COR-L47 (cell line): ENCODE data around the gene DIS3L2.

Experiments used
- DNase-seq: peaks from one replicate; lab custom pipeline; 2025; lab: John Stamatoyannopoulos, UW

DIS3L2 gene

DNA sequence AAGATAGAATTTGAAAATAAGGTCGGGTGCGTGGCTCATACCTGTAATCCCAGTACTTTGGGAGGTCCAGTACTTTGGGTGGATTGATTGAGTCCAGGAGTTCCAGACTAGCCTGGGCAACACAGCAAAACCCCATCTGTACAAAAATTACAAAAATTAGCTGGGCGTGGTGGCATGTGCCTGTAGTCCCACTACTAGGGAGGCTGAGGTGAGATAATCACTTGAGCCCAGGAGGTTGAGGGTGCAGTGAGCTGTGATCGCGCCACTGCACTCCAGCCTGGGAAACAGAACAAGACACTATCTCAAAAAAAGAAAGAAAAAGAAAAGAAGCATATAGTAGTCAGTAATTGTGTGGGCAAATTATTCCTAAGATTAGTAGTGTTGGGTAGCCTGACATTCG, 222.8 kb downstream of the DIS3L2 start:
- no peak for DNase-seq

- no peak for DNase-seq
Observed at GRCh38 chr2:232190796-232191195, 229.3 kb downstream of the DIS3L2 start.

GRCh38 chr2:232195487-232195886, 234.0 kb downstream of the DIS3L2 start:
- DNase-seq: no peak

DNA sequence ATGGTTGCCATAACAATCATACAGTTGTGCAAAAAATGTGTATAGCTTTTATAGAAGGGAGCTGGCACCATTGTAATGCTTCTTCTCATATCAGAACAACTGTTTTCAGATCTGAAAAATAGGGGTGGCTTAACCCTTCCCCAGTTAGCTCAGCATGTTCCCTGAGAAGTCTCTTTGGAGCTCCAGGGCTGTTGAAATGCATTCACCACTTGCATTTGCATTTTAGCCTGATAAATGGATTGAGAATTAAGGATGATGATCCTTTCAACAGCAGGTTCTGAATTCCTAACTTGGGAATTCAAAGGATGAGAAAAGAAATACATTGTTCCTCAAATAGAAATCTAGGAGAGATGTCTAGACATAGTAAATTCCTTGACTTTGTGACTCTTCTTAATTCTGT, 235.3 kb downstream of the DIS3L2 start:
- no peak for DNase-seq

DNA sequence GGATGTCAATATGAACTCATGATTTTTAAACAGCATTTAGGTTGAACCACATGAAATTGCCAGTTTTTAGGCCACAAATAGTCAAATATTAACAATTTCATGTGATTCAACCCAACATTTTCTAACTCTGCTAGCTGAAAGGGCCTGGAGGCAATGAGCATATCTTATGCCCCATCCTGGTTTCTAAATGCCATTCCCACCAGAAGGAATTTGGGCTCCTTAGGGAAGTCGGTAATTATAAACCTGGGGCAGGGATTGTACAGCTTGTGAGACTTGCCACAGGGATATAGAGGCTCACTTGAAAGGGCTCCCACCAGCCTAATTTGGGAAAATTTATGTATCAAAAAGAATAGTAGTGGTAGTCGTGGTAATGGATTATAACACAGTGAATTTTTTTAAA, 238.7 kb downstream of the DIS3L2 start:
- DNase-seq: no peak

DNA sequence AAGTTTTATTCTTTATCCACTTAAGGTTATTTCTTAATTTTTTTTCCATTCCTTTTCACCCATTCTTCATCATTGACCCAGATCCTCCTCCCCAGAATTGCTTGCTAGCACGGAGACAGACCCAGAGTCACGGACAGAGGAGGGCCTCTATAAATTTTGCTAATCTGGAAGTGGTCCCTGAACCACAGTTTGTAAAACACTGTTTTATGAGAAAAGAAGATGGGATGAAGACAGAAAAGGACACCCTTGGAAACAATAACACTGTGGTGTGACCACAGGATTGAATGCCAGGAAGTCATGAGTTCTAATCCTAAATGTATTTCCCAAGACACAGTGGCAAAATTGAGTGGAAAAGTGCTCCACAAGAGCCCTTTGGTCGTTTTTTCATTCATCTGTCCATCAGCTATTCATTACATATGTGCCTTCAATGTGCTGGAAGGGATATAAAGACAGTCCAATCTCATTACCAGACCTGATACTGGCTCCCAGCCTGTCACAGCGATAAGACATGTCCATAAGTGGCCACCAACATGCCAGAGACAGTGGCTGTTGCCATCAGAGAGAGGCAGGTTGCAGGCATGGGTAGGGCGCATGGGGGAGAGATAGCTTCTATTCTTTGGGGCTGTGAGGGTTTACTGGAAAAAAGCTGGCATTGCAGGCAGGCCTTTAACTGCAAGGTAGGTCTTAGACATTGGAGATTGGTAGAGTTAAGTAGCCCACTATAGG, 241.8 kb downstream of the DIS3L2 start:
- DNase-seq: no peak

GRCh38 chr2:232203936-232204335, 242.4 kb downstream of the DIS3L2 start:
- DNase-seq: no peak

DNA sequence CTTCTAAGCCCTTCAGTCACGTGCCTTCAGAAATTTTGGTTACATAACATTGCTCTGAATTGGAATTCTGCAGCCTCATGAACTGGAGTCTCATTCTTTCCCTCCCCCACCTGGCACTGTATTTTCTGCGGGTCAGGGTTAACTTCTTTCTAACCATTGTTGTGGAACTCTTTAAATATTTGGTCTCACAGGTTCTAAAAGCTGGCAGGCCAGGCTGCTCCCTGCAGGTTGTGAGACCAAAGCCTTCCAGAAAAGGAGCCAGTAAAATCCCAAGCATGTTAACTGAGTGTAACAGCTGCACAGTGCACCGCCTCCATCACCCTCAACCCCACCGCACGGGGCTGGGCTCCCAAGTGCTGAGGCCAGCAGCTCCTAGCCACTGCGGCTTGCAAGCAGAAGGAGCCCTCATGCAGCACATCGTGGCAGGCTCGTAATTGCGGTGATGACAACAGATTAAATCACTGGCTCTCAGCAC, 243.0 kb downstream of the DIS3L2 start:
- DNase-seq: no peak

- no peak for DNase-seq
Observed at GRCh38 chr2:232207174-232207573, 245.7 kb downstream of the DIS3L2 start.

DNA sequence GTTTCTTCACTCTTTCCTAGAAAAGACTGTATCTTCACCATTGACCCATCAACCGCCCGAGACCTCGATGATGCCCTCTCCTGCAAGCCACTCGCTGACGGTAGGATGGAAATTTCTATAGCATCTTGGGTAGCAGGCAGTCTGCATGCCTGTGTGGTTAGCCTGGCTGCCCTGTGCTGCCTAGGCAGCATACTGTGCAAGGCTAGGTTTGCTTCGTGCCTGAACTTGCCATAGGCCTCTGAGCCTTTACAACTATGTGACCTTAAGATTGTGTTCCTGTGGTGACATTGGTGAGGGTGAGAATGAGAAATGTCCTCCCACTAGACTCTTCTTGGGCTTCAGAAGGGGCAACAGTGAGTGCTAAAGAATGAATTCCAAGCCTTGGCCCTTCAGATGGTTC, 248.8 kb downstream of the DIS3L2 start:
- DNase-seq: no peak

DNA sequence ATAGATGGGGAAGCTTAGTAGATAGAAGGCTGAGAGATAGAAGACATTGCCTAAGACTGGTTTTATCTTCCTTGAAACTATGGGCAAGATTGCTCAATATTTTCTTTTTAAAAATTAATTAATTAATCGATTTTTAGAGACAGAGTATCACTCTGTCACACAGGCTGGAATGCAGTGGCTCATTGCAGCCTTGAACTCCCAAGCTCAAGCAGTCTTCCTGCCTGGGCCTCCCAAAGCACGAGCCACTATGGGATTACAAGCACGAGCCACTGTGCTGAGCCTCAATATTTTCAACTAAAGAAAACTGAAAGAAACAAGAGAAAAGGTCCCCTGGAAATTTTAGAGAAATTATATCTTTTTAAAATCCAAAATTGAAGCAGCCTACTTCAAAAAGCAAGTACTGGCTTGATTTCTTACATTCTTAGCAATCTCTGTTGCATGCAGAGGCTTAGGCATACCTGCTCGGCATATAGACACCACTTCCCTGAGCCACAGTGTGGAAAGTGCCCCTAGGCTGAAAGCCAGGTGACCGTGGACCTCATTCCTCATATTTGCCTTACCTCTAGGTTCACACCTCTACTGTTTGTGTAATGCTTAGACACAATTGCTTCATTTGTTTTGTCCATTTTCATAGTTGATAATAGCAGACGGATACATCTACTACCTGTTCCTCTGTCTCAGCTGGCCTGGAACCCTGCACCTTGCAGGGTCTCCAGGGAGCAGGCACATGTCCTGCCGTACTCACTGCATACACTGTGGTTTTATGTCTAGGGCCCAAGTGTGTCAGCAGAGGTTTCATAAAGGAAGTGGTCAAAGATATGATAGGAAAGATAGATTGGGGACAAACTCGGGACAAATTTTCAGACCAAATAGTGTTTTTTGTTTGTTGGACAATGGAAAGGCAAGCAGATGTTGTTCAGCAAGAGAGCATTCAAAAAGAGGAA, 250.5 kb downstream of the DIS3L2 start:
- DNase-seq: no peak

- no peak for DNase-seq
Observed at GRCh38 chr2:232213176-232213575, 251.7 kb downstream of the DIS3L2 start.

DNA sequence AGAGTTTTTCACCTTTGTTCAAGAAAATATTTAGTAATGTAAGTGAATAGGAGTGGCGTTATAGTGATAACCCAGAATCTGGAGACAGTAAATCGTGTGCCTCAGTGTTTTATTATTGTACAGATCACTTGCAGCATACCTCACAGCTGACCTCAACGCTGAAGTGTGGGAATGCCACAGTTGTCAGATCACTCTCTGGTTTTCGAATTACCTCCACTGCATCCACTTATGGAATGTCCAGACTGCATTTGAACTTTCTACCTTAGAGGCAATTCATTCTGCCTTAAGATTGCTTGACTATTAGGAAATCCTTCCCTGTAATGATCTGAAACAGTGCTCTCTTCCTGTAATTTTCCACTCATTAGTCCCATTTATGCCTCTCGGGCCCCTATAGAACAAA, 252.5 kb downstream of the DIS3L2 start:
- no peak for DNase-seq

- no peak for DNase-seq
Observed at GRCh38 chr2:232216028-232216427, 254.5 kb downstream of the DIS3L2 start.

GRCh38 chr2:232218778-232219495, 257.4 kb downstream of the DIS3L2 start:
- no peak for DNase-seq

GRCh38 chr2:232219496-232219870, 258.0 kb downstream of the DIS3L2 start:
- DNase-seq: no peak

DNA sequence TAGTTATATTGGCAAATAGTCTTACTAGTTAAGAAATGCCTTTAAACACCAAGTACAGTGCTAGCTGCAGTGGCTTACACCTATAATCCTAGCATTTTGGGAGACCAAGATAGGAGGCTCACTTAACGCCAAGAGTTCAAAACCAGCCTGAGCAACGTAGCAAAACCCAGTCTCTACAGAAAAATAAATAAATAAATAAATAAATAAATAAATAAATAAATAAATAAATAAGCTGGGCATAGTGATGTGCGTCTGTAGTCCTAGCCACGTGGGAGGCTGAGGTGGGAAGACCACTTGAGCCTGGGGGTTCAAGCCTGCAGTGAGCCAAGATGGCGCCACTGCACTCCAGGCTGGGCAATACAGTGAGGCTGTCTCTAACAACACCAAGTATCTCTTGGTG, 258.4 kb downstream of the DIS3L2 start:
- DNase-seq: no peak

- DNase-seq: no peak
Observed at GRCh38 chr2:232225429-232225828, 263.9 kb downstream of the DIS3L2 start.

- no peak for DNase-seq
Observed at GRCh38 chr2:232225895-232226294, 264.4 kb downstream of the DIS3L2 start.

GRCh38 chr2:232228332-232228731, 266.8 kb downstream of the DIS3L2 start:
- no peak for DNase-seq

DNA sequence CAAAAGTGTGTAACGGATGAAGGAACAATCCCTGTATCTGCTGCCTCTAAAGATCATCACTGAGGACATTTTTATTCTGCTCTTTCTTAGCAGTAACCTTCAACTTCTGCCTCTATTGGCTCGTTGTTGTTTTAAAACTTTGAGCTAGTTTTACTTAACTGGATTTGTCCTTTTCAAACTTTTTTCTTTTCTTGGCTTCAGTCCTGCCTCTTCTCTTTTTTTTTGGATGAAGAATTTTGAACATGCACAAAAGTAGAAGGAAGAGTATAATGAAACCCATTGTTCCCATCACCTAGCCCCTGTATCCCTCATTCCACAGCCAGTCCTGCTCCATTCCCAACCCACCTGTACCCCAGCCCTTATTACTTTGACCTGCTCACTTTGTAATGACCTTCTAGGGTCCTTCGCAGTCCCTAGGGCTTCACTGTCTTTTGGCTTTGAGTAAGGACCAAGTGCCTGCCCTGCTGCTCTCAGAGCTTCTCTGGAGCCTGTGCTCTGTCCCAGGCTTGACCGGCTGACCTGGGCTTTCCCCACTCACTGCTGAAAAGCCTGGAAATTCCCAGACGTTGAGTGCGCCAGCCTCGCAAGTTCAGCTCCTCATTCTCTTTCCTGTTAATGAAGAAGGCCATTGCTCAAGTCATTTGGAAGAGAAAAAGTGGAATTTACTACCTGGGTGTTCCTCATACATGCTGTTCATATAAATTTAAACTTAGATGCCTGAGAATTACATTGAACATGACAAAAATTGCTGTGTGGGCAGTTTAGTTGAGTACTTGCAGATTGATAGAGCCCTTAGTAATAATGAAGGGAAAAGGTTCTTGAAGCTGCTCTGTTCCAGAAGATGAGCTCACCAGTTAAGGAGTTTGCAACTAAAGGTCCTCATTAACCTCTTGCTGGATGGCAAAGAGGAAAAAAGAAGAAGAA, 267.7 kb downstream of the DIS3L2 start:
- DNase-seq: no peak
